GM10847 (cell line): Measurements from ENCODE around the gene SLC39A3.
A peak's percentile ranks its signal among the peaks of the same experiment; 100 is the strongest.

Experiments
- POLR2A ChIP-seq: IDR thresholded peaks from 2 replicates; pipeline ENCODE4 v1.6.1; 2011; ENCODE audit not compliant: insufficient read length; ENCODE audit errors: extremely low read depth

Gene SLC39A3

GRCh38 chr19:2739602-2740313 is at the start of gene SLC39A3:
Gene SLC39A3 (minus strand): TSS chr19:2740017. CDS start chr19:2737257, 2,760 bp downstream.
- TF ChIP-seq POLR2A, result peak; percentile 60

GRCh38 chr19:2788237-2788636 is 48.4 kb upstream of the SLC39A3 start:
- TF ChIP-seq POLR2A, result no peak

- TF ChIP-seq POLR2A, result no peak
Measured at GRCh38 chr19:2787115-2787514, 47.3 kb upstream of the SLC39A3 start.

GRCh38 chr19:2785244-2785997 is 45.6 kb upstream of the SLC39A3 start, which contains the start of gene THOP1:
Gene THOP1 (plus strand): TSS chr19:2785503. CDS start chr19:2785663, 160 bp downstream.
- TF ChIP-seq POLR2A, result peak; percentile 97

DNA sequence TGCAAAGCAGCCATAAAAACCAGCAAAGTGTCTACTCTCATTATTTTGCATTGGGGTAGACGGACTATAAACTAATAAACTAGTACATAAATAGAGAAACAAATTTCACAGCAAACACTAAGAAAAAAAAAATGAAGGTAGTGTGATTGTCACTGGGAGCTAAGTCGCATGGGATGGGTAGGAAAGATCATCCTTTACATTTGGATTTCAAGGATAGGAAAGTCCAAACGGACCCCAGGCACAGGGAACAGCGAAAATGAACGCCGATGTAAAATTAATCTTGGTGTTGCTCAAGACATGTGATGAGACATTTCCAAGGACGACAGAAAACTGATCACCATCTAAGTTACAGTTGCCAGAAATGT is 43.9 kb upstream of the SLC39A3 start:
- TF ChIP-seq POLR2A, result no peak

- peak; percentile 69 for TF ChIP-seq POLR2A
Measured at GRCh38 chr19:2782936-2783780, 43.3 kb upstream of the SLC39A3 start, which contains the start of gene SGTA. Gene SGTA (minus strand): TSS chr19:2783273. CDS start chr19:2769068, 14,205 bp downstream.

DNA sequence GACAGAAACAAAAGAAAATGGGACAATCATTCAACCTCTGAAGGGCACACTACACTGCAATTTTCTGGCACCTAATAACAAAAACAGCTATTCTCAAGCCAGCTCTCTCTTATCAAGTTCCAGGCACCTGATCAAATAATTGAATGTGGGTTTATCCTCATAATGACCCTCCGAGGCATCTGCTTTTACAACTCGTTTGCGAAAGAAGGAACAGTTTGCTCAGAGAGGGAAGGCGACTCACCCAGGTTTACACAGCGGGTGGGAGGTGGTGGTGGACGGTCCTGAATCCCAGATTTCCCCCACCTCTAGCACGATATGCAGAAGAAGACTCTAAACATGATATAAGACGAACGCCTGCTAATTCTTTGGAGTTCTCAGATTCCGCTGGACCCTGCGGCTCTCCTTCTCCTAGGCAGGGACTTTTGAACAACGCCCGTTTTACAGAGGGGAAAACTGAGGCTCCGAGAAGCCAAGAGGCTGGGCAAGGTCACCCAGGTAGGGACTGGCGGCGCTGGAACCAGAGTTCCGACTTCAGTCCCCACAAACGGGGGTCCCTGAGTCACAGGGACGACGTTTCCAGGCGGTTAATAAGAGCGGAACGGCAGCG is 42.6 kb upstream of the SLC39A3 start:
- TF ChIP-seq POLR2A, result no peak

GRCh38 chr19:2780284-2780683 is 40.5 kb upstream of the SLC39A3 start:
- TF ChIP-seq POLR2A, result no peak

DNA sequence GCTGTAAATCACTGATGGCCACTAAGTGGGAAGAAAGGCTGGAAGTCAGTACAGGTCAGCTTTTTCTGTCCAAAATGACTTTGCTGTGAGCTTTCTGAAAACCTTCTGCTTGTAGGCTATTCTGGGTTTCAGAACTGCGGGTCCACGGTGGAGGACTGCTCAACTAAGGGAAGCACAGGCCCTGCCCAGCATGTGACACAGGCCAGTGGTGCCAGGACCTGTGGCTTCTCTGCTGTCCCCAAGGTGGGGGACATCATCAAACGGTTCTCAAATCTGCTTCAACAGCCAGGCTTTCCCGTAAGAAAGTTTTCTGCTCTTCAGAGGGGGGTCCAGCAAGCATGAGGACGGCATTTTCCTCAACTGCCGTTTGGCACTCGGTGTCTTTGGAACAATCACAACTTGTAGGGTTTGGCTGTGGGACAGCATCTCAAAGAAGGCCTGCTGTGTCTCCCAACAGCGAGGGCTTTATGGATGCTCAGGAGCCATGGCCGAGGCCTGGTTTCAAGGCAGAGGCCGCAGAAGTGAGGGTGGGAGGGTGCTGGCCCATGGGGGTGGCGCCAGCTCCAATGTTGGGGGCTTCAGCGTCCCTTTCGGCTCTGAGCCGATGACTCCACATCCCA is 39.4 kb upstream of the SLC39A3 start:
- no peak for TF ChIP-seq POLR2A

DNA sequence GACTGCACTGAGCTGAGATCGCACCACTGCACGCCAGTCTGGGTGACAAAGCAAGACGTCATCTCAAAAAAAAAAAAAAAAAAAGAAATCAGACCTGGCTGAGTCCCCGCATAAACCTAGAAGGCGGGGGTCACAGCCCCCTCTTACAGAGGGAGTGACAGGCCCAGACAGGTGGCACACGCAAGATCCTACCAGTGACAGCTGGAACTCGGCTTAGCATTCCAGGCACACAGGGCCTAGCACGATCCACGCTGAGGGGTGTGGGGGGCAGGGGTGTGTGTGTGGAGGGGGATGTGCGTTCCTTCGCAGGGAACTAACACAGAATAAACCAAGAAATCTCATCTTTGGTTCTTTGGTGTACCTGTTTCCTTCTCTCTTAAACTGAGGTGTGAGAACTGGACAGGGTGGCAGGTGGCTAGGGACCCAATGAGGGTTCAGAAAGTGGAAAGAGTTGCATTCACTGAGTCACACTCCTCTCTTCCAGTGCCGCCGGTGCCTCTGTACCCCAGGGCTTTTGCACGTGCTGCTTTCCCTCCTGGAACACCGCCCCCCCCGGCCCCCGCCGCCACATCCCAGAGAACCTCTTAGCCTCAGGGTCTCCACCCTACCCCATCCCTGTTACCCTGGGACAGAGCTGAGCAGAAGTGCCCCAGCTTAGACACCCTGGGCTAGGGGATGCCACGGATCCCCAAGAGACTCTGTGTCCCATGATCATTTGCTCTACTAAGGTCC is 38.3 kb upstream of the SLC39A3 start:
- TF ChIP-seq POLR2A, result no peak

GRCh38 chr19:2775556-2776430 is 36.0 kb upstream of the SLC39A3 start:
- no peak for TF ChIP-seq POLR2A

DNA sequence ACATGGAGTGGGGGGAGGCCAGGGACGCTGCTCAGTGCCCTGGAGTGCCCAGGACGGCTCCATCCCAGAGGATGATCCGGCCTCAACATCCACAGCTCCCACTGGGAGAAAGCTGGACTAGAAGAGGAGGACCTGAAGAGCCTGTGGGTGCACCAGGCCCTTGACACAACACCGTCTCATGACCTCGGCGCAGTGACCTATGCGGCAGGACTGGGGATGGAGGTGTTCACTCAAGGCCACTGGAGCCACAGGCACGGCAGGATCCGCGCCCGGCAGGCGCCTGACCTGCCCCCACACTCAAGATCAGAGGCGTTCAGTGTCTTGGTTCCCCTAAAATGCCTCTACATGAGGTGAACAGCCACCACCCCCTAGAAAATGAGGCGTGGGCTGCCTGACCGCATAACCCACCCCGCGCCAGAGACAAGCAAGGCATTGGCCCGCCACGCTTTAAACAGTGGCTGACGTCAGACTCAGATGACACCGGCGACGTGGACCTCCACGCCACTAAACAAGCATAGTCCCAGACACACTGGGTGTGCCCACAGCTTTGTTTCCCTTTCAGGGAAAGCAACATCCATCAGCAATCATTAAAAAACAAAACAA is 35.2 kb upstream of the SLC39A3 start:
- no peak for TF ChIP-seq POLR2A
